Keratinocyte (primary cell): ENCODE results near the gene SRPRB. TPM values are rescaled to one million over a fixed set of nuclear protein-coding genes. Genes with fewer than 3 reads are reported as not detected.

Experiments used
- DNase-seq: peaks from one replicate; pipeline ENCODE4 v3.0.0-alpha.2; 2011; ENCODE audit warnings: low read depth, missing footprints, low spot score
- FAIRE-seq: peaks from 2 replicates; lab custom pipeline; 2011; peaks lifted over from hg19 to GRCh38; lab: Jason Lieb, UNC
- H2AFZ ChIP-seq: 2 replicates; pipeline ENCODE4 v1.6.0; 2012; ENCODE audit warnings: low read length, control low read depth, inconsistent platforms; ENCODE audit not compliant: control insufficient read depth
- H3K27ac ChIP-seq: 2 replicates; pipeline ENCODE4 v1.5.1; 2011; ENCODE audit warnings: low read length; ENCODE audit not compliant: control insufficient read depth, insufficient read depth
- H3K27me3 ChIP-seq: 3 replicates; pipeline ENCODE4 v1.6.0; 2011; ENCODE audit warnings: low read length; ENCODE audit not compliant: control insufficient read depth, insufficient read depth; ENCODE audit errors: extremely low read depth
- H3K36me3 ChIP-seq, 2 experiments: 2 replicates in 1 of 2; 3 replicates in 1 of 2; pipeline ENCODE4 v1.5.1; 2011; ENCODE audit warnings: low read length in 2 of 2, mild to moderate bottlenecking in 1 of 2; ENCODE audit not compliant: control insufficient read depth in 2 of 2, insufficient read depth in 2 of 2; ENCODE audit errors: extremely low read depth in 1 of 2
- H3K4me1 ChIP-seq: 3 replicates; pipeline ENCODE4 v1.5.1; 2011; ENCODE audit warnings: low read length; ENCODE audit not compliant: control insufficient read depth, insufficient read depth; ENCODE audit errors: extremely low read depth
- H3K4me2 ChIP-seq: 3 replicates; pipeline ENCODE4 v1.6.0; 2011; ENCODE audit warnings: low read depth, low read length; ENCODE audit not compliant: control insufficient read depth, insufficient read depth; ENCODE audit errors: extremely low read depth
- H3K4me3 ChIP-seq, 3 experiments: fragments of 200-600 bp in 1 of 3; sonication (generic) in 1 of 3; 2 replicates in 2 of 3; 3 replicates in 1 of 3; pipeline ENCODE4 v1.5.1; 2011 to 2016; ENCODE audit warnings: low read length in 3 of 3, mild to moderate bottlenecking in 3 of 3, control low read depth in 2 of 3, inconsistent platforms in 1 of 3, low read depth in 1 of 3, mixed read lengths in 1 of 3, mixed run types in 1 of 3, moderate library complexity in 1 of 3; ENCODE audit not compliant: control insufficient read depth in 2 of 3, insufficient read depth in 2 of 3; ENCODE audit errors: extremely low read depth in 1 of 3
- H3K79me2 ChIP-seq: 2 replicates; pipeline ENCODE4 v1.6.0; 2012; ENCODE audit warnings: low read length; ENCODE audit not compliant: control insufficient read depth, insufficient read depth
- H3K9ac ChIP-seq: 3 replicates; pipeline ENCODE4 v1.6.0; 2011; ENCODE audit warnings: low read length; ENCODE audit not compliant: control insufficient read depth, insufficient read depth; ENCODE audit errors: extremely low read depth
- H3K9me1 ChIP-seq: 3 replicates; pipeline ENCODE4 v1.6.0; 2011; ENCODE audit warnings: low read length; ENCODE audit not compliant: control insufficient read depth, insufficient read depth; ENCODE audit errors: extremely low read depth
- H3K9me3 ChIP-seq: 2 replicates; pipeline ENCODE4 v1.5.1; 2012; ENCODE audit warnings: low read depth, low read length; ENCODE audit not compliant: control insufficient read depth
- H4K20me1 ChIP-seq: 3 replicates; pipeline ENCODE4 v1.6.0; 2011; ENCODE audit warnings: low read length; ENCODE audit not compliant: control insufficient read depth, insufficient read depth; ENCODE audit errors: extremely low read depth
- CTCF ChIP-seq, 3 experiments: IDR thresholded peaks in 1 of 3; conservative IDR thresholded peaks in 1 of 3; optimal IDR thresholded peaks in 1 of 3; 2 replicates in 2 of 3; 3 replicates in 1 of 3; pipeline versions ENCODE3 to v1.5.1; 2011; ENCODE audit warnings: low read length in 3 of 3, mild to moderate bottlenecking in 3 of 3, moderate library complexity in 2 of 3, control low read depth in 1 of 3, inconsistent platforms in 1 of 3; ENCODE audit not compliant: insufficient read depth in 2 of 3; ENCODE audit errors: extremely low read depth in 1 of 3
- EZH2 ChIP-seq: IDR thresholded peaks from one replicate; pipeline ENCODE4 v1.6.1; 2012; ENCODE audit warnings: inconsistent platforms, mild to moderate bottlenecking, low read length, moderate library complexity
- dilution Hi-C: fragments of 300-500 bp; cut with MboI; formaldehyde crosslinking; loops from one replicate; pipeline ENCODE4 v1.7.0; 2020; ENCODE audit warnings: low sequenced_read_pairs; ENCODE audit not compliant: extremely low pct_ligation_motif_present
- polyA plus RNA-seq, 5 experiments: library from polyadenylated mRNA; depleted of rRNA in 3 of 5; stranded (reverse) in 3 of 5; stranded (forward) in 1 of 5; unstranded in 1 of 5; fragments of >200 nt; gene quantifications; 1 replicate in 1 of 5; 2 replicates in 3 of 5; 3 replicates in 1 of 5; pipeline versions ENCODE4 v1.2.1 to v1.2.3, GENCODE V29; 2011 to 2012; ENCODE audit warnings: missing spikeins in 2 of 5, low read depth in 1 of 5, low replicate concordance in 1 of 5

The SRPRB gene
- polyA plus RNA-seq, 1 donor (not counting 4 experiments of a cell fraction or from before 2014, with no cell fraction given), result 55.9 TPM

DNA sequence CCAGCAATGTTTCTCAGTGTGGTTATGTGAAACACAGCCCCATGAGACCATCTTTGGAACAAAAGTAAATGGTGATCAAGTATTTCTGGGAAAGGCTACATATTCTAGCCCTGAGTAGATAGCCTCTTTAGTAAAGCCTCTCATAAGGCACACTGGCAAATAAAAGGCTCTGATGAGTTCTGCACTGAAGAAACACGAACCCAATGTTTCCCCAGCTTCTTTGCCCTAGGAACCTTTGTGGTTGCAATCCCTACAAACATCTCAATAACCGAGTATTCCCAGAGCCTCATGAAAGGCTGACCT, 48.3 kb downstream of the SRPRB start:
- Histone ChIP-seq H3K4me1 (no peaks in the 10 kb centered on the region), H3K27me3 (no peaks in the 10 kb centered on the region), H2AFZ (no peak overlapping the region), H3K9me3 (no peaks in the 10 kb centered on the region), H3K9ac (no peak overlapping the region), H4K20me1 (no peaks in the 10 kb centered on the region), H3K4me3 (no peak overlapping the region), H3K9me1 (no peaks in the 10 kb centered on the region), H3K27ac (no peak overlapping the region), H3K79me2 (no peaks in the 10 kb centered on the region), H3K36me3 (no peaks in the 10 kb centered on the region), H3K4me2 (no peak overlapping the region)
- no peak for TF ChIP-seq EZH2
- dilution Hi-C loops, result no loop called here
- no peak for DNase-seq
- no peak for FAIRE-seq

DNA sequence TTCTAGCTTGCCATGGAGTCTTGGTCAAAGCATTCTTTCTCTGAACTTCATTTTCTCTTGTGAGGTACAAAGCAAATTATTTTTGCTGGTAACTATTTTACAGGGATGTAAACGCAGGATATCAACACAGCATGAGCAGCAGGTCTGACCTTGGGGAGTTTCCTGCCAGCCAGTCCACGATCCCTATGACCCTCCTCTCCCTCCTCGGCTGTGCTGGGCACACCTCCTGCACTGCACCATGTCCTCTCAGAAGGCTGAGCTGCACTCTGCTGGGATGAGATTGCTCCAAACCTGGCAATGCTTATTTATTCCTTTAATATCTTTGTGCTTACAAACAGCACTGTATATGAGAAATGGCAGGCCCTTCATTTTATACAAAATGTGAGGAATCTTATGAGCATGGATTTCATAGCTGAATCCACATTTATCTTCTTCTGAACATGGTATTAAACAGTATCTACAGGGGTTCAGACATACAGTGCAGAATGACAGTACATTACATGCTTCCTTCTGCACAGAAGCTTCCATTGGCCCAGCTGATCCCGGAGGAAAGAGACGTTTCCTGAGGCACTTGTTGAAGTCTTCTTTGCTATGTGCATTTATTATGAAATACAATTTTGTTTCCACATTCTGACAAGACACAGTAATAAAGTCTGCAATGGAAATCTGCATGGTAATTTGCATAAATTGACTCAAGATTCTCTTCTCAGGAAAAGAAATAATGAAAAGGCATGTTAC, 48.8 kb downstream of the SRPRB start:
- dilution Hi-C loops, result no loop called here
- Histone ChIP-seq H3K79me2 (no peaks in the 10 kb centered on the region), H3K27ac (no peak overlapping the region), H4K20me1 (no peaks in the 10 kb centered on the region), H3K4me2 (no peak overlapping the region), H3K4me3 (no peak overlapping the region), H3K9me1 (no peaks in the 10 kb centered on the region), H3K27me3 (no peaks in the 10 kb centered on the region), H3K9ac (no peak overlapping the region), H3K36me3 (no peaks in the 10 kb centered on the region), H2AFZ (no peak overlapping the region), H3K4me1 (no peaks in the 10 kb centered on the region), H3K9me3 (no peaks in the 10 kb centered on the region)
- TF ChIP-seq EZH2 (no peak), CTCF (optimal IDR thresholded peaks at IDR 0.05 in 1 of 3, IDR thresholded peaks at IDR 0.05 in 1 of 3, conservative IDR thresholded peaks at IDR 0.05 in 1 of 3; ENCODE audit: extremely low read depth in 1 of 3, insufficient read depth in 2 of 3, low read length in 3 of 3) (no peak)
- DNase-seq (no peak), FAIRE-seq (no peak)

DNA sequence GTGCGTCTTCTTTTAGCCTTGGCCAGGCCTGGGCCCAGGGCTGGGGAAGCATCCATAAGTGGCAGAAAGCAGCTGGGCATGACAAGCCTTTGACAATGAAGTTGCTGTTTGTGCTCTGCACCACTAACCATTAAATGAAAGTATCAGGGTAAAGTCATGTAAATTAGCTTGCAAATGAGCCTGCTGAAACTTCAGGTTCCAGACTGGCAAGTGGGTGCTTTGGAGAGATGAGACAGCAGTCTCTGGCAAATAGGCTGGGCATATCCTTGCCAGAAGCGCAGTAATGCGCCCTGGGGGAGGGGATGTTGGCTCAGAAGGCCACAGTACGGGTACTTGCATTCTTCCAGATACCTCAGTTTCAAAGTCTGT, 49.4 kb downstream of the SRPRB start:
- Histone ChIP-seq H3K4me3 (no peak overlapping the region), H3K4me1 (no peaks in the 10 kb centered on the region), H3K9me3 (no peaks in the 10 kb centered on the region), H4K20me1 (no peaks in the 10 kb centered on the region), H3K79me2 (no peaks in the 10 kb centered on the region), H3K27me3 (no peaks in the 10 kb centered on the region), H3K27ac (no peak overlapping the region), H2AFZ (no peak overlapping the region), H3K9me1 (no peaks in the 10 kb centered on the region), H3K36me3 (no peaks in the 10 kb centered on the region), H3K9ac (no peak overlapping the region), H3K4me2 (no peak overlapping the region)
- no peak for FAIRE-seq
- dilution Hi-C loops, result no loop called here
- no peak for DNase-seq
- TF ChIP-seq CTCF (optimal IDR thresholded peaks at IDR 0.05 in 1 of 3, IDR thresholded peaks at IDR 0.05 in 1 of 3, conservative IDR thresholded peaks at IDR 0.05 in 1 of 3; ENCODE audit: extremely low read depth in 1 of 3, insufficient read depth in 2 of 3, low read length in 3 of 3) (no peak), EZH2 (no peak)
